Measurements from ENCODE around the gene PER1.

The PER1 gene

GRCh38 chr17:8131844-8132441, 20.3 kb downstream of the PER1 start:
- Mint-ChIP-seq H3K4me3 (no peak overlapping the region), H3K4me1 (peaks cover 5% of the 10 kb centered on the region), H3K36me3 (ENCODE audit: low read depth) (no peaks in the 10 kb centered on the region), H3K27me3 (ENCODE audit: low read depth) (peaks cover 31% of the 10 kb centered on the region), H3K27ac (no peak overlapping the region), H3K9me3 (no peaks in the 10 kb centered on the region)
- TF ChIP-seq CTCF (IDR thresholded peaks at IDR 0.05; ENCODE audit: unreplicated experiment in 3 of 3) = no peak

- H3K36me3 Mint-ChIP-seq (ENCODE audit: low read depth) = no peaks in the 10 kb centered on the region
- H3K4me3 Mint-ChIP-seq = peak overlapping the region in 1 of 3 experiments; percentile 20
- no peak overlapping the region for H3K27ac Mint-ChIP-seq
- TF ChIP-seq CTCF (IDR thresholded peaks at IDR 0.05; ENCODE audit: unreplicated experiment in 3 of 3) = no peak
- H3K9me3 Mint-ChIP-seq = no peaks in the 10 kb centered on the region
- H3K4me1 Mint-ChIP-seq = peaks cover 37% of the 10 kb centered on the region
- H3K27me3 Mint-ChIP-seq (ENCODE audit: low read depth) = peaks cover 55% of the 10 kb centered on the region
Measured at GRCh38 chr17:8128125-8128784, 23.9 kb downstream of the PER1 start.

- no peak for TF ChIP-seq CTCF (IDR thresholded peaks at IDR 0.05; ENCODE audit: unreplicated experiment in 3 of 3)
- Mint-ChIP-seq H3K36me3 (ENCODE audit: low read depth) (no peaks in the 10 kb centered on the region), H3K27me3 (ENCODE audit: low read depth) (peaks cover 68% of the 10 kb centered on the region), H3K4me1 (peaks cover 39% of the 10 kb centered on the region), H3K4me3 (peak overlapping the region; percentile 89 to 93 (median 91)), H3K9me3 (no peaks in the 10 kb centered on the region), H3K27ac (peak overlapping the region in 2 of 3 experiments; percentile 1 to 44)
Measured at GRCh38 chr17:8126491-8127066, 25.6 kb downstream of the PER1 start.

- Mint-ChIP-seq H3K9me3 (no peaks in the 10 kb centered on the region), H3K36me3 (ENCODE audit: low read depth) (no peaks in the 10 kb centered on the region), H3K27ac (no peak overlapping the region), H3K4me1 (peaks cover 41% of the 10 kb centered on the region), H3K27me3 (ENCODE audit: low read depth) (peaks cover 70% of the 10 kb centered on the region), H3K4me3 (peak overlapping the region; percentile 87 to 90 (median 89))
- TF ChIP-seq CTCF (IDR thresholded peaks at IDR 0.05; ENCODE audit: unreplicated experiment in 3 of 3) = no peak
Measured at GRCh38 chr17:8125947-8126490, 26.2 kb downstream of the PER1 start.

- Mint-ChIP-seq H3K36me3 (ENCODE audit: low read depth) (no peaks in the 10 kb centered on the region), H3K27ac (peak overlapping the region in 1 of 3 experiments; percentile 34), H3K27me3 (ENCODE audit: low read depth) (peaks cover 75% of the 10 kb centered on the region), H3K9me3 (no peaks in the 10 kb centered on the region), H3K4me1 (peaks cover 48% of the 10 kb centered on the region), H3K4me3 (peak overlapping the region; percentile 87 to 90 (median 89))
- TF ChIP-seq CTCF (IDR thresholded peaks at IDR 0.05; ENCODE audit: unreplicated experiment in 3 of 3) = no peak
Measured at GRCh38 chr17:8125154-8125946, 26.9 kb downstream of the PER1 start.

Data from nephron (organoid).